Globus pallidus (tissue), 1 donor: ENCODE data around the gene SPANXN5.
"Not testable (repeated sequence)": the region's sequence is repeated elsewhere in the genome, so short reads cannot be mapped to it uniquely, and the experiment has no call there.

Source experiments
- DNase-seq: peaks from one replicate; pipeline ENCODE4 v3.0.0-alpha.2; 2015; ENCODE audit warnings: low spot score

Gene SPANXN5, protein sequence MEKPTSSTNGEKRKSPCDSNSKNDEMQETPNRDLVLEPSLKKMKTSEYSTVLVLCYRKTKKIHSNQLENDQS

DNA sequence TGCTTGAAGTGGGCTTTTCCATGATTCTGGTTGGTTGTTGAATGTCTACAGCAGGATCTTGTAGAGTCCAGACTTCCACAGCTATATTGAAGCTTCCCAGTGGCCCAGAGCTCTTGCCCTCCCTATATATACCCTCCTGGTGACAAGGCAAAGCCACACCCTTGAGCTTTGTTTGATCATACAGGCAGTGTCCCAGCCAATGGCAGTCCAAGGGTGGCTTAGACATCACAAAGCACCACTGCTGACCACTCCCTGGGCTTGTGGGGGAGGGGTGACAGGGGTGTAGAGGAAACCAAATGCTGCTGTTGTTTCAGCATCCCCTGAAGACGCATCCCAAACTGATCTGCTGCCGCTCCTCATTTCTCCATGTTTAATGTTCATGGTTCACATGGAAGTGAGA is at the start of gene SPANXN5:
Gene SPANXN5, minus strand, starts transcription at position 101 of the 400 bp plus-strand sequence. Its CDS starts 79 bp downstream, at position 22.
- DNase-seq: not testable (repeated sequence)

DNA sequence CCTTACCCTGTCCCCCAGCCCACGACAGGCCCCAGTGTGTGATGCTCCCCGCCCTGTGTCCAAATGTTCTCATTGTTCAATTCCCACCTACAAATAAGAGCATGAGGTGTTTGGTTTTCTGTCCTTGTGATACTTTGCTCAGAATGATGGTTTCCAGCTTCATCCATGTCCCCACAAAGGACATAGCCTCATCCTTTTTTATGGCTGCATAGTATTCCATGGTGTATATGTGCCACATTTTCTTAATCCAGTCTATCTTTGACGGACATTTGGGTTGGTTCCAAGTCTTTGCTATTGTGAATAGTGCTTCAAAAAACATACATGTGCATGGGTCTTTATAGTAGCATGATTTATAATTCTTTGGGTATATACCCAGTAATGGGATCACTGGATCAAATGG is 46.4 kb upstream of the SPANXN5 start:
- not testable (repeated sequence) for DNase-seq

- no peak for DNase-seq
Measured at GRCh38 chrX:52839137-52839536, 41.9 kb upstream of the SPANXN5 start.

GRCh38 chrX:52830551-52830950 is 33.3 kb upstream of the SPANXN5 start:
- no peak for DNase-seq

GRCh38 chrX:52824608-52825007 is 27.4 kb upstream of the SPANXN5 start:
- no peak for DNase-seq

DNA sequence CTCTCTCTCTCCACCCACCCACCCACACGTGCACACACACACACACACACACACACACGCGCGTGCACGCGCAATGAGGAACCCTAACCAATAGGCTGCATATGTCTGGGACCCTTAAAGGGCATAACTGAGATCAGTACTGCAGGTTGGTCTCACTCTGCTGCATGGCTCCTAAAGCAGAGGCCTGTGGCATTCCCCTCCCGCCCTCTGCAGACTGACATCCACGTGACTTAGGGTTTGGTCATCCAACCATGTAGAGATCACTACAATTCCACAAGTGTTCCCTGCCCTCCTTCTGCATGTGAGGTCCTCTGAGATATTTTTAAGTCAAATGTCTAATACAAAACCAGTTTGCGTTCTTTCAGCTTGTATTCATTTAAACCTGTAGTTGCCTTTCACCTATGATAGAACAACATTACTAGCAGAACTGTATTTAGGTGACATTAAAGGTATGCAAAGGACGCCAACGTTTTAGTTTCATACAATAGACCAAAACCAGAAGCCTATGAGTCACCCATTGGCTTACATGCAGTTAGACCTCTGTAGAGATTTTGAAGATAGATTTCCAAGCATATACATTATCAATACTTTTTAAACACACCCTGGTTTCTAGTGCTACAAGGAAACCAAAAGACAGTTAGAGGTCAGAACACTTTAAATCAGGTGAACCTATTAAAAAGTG is 24.0 kb upstream of the SPANXN5 start:
- no peak for DNase-seq

- no peak for DNase-seq
Measured at GRCh38 chrX:52819788-52820187, 22.6 kb upstream of the SPANXN5 start.

DNA sequence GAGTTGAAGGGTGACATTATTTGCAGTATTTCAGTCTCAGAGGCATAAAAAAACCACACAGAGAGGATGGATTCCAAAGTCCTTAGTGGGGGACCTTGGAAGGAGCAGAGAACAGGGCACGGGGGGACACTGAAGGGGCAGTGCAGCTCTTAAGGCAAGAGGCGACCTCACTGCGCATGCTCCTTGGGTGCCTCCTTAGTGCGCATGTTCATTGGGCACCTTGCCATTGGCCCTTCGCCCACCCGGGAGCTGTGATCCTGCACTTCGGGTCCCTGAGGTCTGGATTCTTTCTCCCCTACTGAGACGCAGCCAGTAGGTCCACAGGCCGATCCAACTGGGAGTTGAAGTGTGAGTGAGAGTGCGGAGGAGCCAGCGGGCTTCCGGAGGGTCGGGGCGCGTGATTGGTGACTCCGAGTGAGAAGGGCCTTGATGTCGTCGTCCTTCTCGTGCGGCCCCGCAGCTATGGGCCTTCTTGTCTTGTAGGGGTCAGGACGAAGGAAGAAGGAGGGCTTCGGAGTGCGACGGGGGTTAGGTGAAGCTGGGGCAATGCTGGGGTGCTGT is 13.9 kb upstream of the SPANXN5 start, which contains the start of gene XAGE5:
Gene XAGE5, plus strand, starts transcription at position 223 of the 561 bp plus-strand sequence. CDS start 1,280 bp downstream, outside the sequence.
- DNase-seq: no peak

GRCh38 chrX:52804876-52805275 is 7.6 kb upstream of the SPANXN5 start:
- DNase-seq: not testable (repeated sequence)

- not testable (repeated sequence) for DNase-seq
Measured at GRCh38 chrX:52773504-52773903, 23.7 kb downstream of the SPANXN5 start.

- DNase-seq: not testable (repeated sequence)
Measured at GRCh38 chrX:52765983-52766382, 31.2 kb downstream of the SPANXN5 start.

DNA sequence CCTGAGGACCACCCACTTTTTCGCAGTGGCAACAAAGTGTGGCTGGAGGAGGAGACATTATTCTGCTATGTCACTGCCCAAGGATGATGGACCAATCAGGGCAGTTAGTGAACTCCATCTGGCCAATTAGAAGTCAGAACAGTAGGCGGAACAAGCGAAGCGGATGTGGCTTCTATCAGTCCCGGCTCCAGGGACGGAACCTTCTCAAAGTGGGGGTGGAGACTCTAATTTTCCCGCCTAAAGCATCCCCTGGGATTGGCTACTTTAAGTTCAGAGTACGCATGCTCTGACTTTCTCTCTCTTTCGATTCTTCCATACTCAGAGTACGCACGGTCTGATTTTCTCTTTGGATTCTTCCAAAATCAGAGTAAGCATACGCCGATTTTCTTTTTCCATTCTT is 46.3 kb downstream of the SPANXN5 start, which contains the start of gene SSX2B:
Gene SSX2B, plus strand, starts transcription at position 301 of the 400 bp plus-strand sequence. CDS start 1,429 bp downstream, outside the sequence.
- DNase-seq: not testable (repeated sequence)
